AG09319 (cell line): ENCODE measurements around the gene AKAP12.

Experiments used
- DNase-seq: peaks from one replicate; pipeline ENCODE4 v3.0.0-alpha.2; 2010; ENCODE audit warnings: low read depth; ENCODE audit errors: extremely low read depth
- CTCF ChIP-seq: IDR thresholded peaks from 2 replicates; pipeline ENCODE4 v1.5.1; 2011; ENCODE audit warnings: low read depth, mild to moderate bottlenecking, inconsistent platforms, low read length, moderate library complexity

The AKAP12 gene

GRCh38 chr6:151207674-151208073, 32.1 kb upstream of the AKAP12 start:
- DNase-seq: no peak
- TF ChIP-seq CTCF: no peak

DNA sequence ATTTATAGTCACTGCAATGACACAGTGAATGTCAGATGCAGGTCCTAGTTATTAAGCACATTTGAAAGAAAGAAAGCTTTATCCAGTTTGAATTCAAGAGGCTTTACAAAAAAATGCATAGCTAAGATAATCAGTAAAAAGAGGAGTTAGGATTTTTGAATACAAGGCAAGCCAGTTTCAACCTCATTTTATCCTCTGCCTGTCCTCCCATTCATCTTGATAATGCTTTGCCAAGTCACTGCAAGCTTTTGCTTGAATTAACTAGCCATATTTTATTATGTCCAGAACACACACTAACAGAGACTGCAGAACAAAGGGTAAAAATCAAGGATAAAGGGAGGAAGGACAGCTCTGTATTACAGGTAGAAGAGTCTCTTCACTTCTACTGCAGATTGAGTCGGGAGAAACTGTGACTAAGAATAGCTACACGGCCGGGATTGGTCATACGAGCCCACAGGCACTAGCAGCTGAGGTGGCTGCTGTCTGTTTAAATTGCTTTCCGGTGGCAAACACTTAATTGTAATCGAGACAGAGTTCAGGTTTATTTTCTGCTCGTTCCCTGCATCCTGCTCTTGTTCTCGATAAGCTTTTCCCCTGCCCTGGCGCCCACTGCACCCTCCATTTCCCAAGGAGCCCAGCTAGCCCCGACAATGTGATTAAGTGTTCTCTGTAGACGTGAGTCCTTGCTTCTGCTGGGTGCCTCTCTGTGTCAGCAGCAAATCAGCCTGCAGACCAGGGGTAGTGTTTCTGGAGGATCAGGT, 30.5 kb upstream of the AKAP12 start:
- no peak for DNase-seq

GRCh38 chr6:151211075-151211474, 28.7 kb upstream of the AKAP12 start:
- no peak for TF ChIP-seq CTCF
- DNase-seq: no peak

More for the DNA sequence above, 30.5 kb upstream of the AKAP12 start:
- TF ChIP-seq CTCF: no peak

DNA sequence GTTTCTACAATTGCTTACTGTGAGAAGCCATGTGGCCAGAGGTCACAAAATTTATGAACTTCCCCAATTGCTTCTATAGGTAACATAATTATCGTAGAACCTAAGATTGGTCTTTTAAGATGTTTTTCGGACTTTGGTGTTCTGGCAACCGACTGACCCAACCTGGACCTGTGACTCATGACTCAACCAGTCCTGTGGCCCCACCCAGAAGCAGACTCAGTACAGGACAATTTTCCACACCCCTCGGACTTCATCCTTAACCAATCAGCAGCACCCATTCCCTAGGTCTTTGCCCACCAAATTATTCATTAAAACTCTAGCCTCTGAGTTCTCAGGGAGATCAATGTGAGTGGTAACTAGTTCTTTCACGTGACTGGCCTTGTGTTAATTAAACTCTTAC, 26.4 kb upstream of the AKAP12 start:
- DNase-seq: no peak
- no peak for TF ChIP-seq CTCF

- DNase-seq: no peak
- TF ChIP-seq CTCF: no peak
Observed at GRCh38 chr6:151215999-151216398, 23.8 kb upstream of the AKAP12 start.

- DNase-seq: no peak
- no peak for TF ChIP-seq CTCF
Observed at GRCh38 chr6:151216804-151217203, 23.0 kb upstream of the AKAP12 start.

- no peak for TF ChIP-seq CTCF
Observed at GRCh38 chr6:151219192-151219591, 20.6 kb upstream of the AKAP12 start.

More at GRCh38 chr6:151219192-151219591, 20.6 kb upstream of the AKAP12 start:
- no peak for DNase-seq
